H1 (cell line): ENCODE measurements around the gene ADCY2. TPM values are rescaled to one million over a fixed set of nuclear protein-coding genes. Genes with fewer than 3 reads are reported as not detected.

Experiments used
- CTCF ChIA-PET: fragments of 300-600 bp; sonication (Branson Sonifier 250); formaldehyde crosslinking; loops from one replicate; lab custom pipeline; 2021; ENCODE audit not compliant: partially characterized antibody; lab: Charles Lee
- POLR2A ChIA-PET: fragments of 300-600 bp; sonication (Branson Sonifier 250); formaldehyde crosslinking; loops from one replicate; lab custom pipeline; 2021; ENCODE audit warnings: inconsistent platforms; ENCODE audit not compliant: partially characterized antibody; lab: Charles Lee
- DNase-seq, 2 experiments: peaks; one replicate each; pipeline versions ENCODE4 v3.0.0 to v3.0.0-alpha.2; 2010 to 2022; ENCODE audit warnings: low spot score in 2 of 2, low read depth in 1 of 2, mixed read lengths in 1 of 2
- FAIRE-seq: peaks from 2 replicates; lab custom pipeline; 2011; peaks lifted over from hg19 to GRCh38; lab: Jason Lieb, UNC
- H2AFZ ChIP-seq: 2 replicates; pipeline ENCODE4 v1.8.1; 2012; ENCODE audit warnings: low read length, inconsistent platforms
- H2AK5ac ChIP-seq: 2 replicates; pipeline ENCODE4 v1.6.1; 2013; ENCODE audit warnings: low read depth, low read length
- H2BK120ac ChIP-seq: replicated peaks from 2 replicates; pipeline ENCODE3; 2013; ENCODE audit warnings: low read depth, low read length, inconsistent platforms
- H2BK12ac ChIP-seq: 2 replicates; pipeline ENCODE4 v1.6.1; 2013; ENCODE audit warnings: low read depth, low read length
- H2BK15ac ChIP-seq: 2 replicates; pipeline ENCODE4 v1.6.1; 2013; ENCODE audit warnings: low read length
- H2BK20ac ChIP-seq: 2 replicates; pipeline ENCODE4 v1.6.1; 2013; ENCODE audit warnings: low read length
- H2BK5ac ChIP-seq: 2 replicates; pipeline ENCODE4 v1.6.1; 2013; ENCODE audit warnings: low read depth, low read length
- H3K14ac ChIP-seq: 2 replicates; pipeline ENCODE4 v1.6.1; 2013; ENCODE audit warnings: inconsistent platforms; ENCODE audit not compliant: insufficient read length
- H3K18ac ChIP-seq: 2 replicates; pipeline ENCODE4 v1.6.1; 2013; ENCODE audit warnings: low read length; ENCODE audit errors: extremely low read depth
- H3K23ac ChIP-seq: 2 replicates; pipeline ENCODE4 v1.6.1; 2013; ENCODE audit warnings: inconsistent platforms; ENCODE audit not compliant: insufficient read length
- H3K23me2 ChIP-seq: 2 replicates; pipeline ENCODE4 v1.6.1; 2013; ENCODE audit warnings: low read depth, low read length
- H3K27ac ChIP-seq: 2 replicates; pipeline ENCODE4 v1.6.1; 2011; ENCODE audit warnings: low read depth, low read length, inconsistent platforms
- H3K27me3 ChIP-seq, 4 experiments: replicated peaks in 1 of 4; 1 replicate in 1 of 4; 2 replicates in 3 of 4; pipeline versions ENCODE4 v1.6.1 to v1.8.1; 2011 to 2013; ENCODE audit warnings: low read length in 3 of 4, mild to moderate bottlenecking in 3 of 4, inconsistent platforms in 2 of 4, mixed read lengths in 2 of 4, moderate library complexity in 1 of 4; ENCODE audit not compliant: control insufficient read depth in 3 of 4, insufficient read depth in 3 of 4; ENCODE audit errors: extremely low read depth in 1 of 4
- H3K36me3 ChIP-seq, 4 experiments: 2 replicates each; pipeline versions ENCODE4 v1.6.1 to v1.8.1; 2011 to 2013; ENCODE audit warnings: mild to moderate bottlenecking in 4 of 4, low read length in 3 of 4, moderate library complexity in 2 of 4, control low read depth in 1 of 4, inconsistent platforms in 1 of 4; ENCODE audit not compliant: insufficient read depth in 4 of 4, control insufficient read depth in 2 of 4
- H3K4ac ChIP-seq: replicated peaks from 2 replicates; pipeline ENCODE3; 2013; ENCODE audit warnings: low read length, low read depth, mixed read lengths, inconsistent platforms; ENCODE audit not compliant: insufficient read length
- H3K4me1 ChIP-seq, 4 experiments: replicated peaks in 1 of 4; 1 replicate in 1 of 4; 2 replicates in 3 of 4; pipeline versions ENCODE4 v1.6.1 to v1.8.1; 2011 to 2013; ENCODE audit warnings: low read length in 3 of 4, inconsistent platforms in 2 of 4, mixed read lengths in 1 of 4; ENCODE audit not compliant: insufficient read depth in 4 of 4, control insufficient read depth in 3 of 4
- H3K4me2 ChIP-seq, 2 experiments: 2 replicates each; pipeline versions ENCODE4 v1.6.1 to v1.8.1; 2011 to 2013; ENCODE audit warnings: low read depth in 2 of 2, low read length in 2 of 2, control low read depth in 1 of 2, inconsistent platforms in 1 of 2, mild to moderate bottlenecking in 1 of 2; ENCODE audit not compliant: insufficient read depth in 1 of 2
- H3K4me3 ChIP-seq, 4 experiments: fragments of 200-600, 300-600 bp in 1 of 4; sonication (generic), shearing (Covaris generic), sonication (Bioruptor Twin) in 1 of 4; 2 replicates each; pipeline versions ENCODE4 v1.5.1 to v1.8.1; 2011 to 2016; ENCODE audit warnings: low read length in 4 of 4, low read depth in 3 of 4, control low read depth in 2 of 4, inconsistent platforms in 2 of 4, mild to moderate bottlenecking in 2 of 4, mixed read lengths in 1 of 4, moderate library complexity in 1 of 4; ENCODE audit not compliant: insufficient read depth in 2 of 4; ENCODE audit errors: extremely low read depth in 1 of 4
- H3K56ac ChIP-seq: replicated peaks from 2 replicates; pipeline ENCODE3; 2013; ENCODE audit warnings: low read depth, mild to moderate bottlenecking, mixed read lengths, low read length, inconsistent platforms; ENCODE audit not compliant: insufficient read length
- H3K79me1 ChIP-seq: 2 replicates; pipeline ENCODE4 v1.6.1; 2013; ENCODE audit warnings: low read depth, low read length, control low read depth
- H3K79me2 ChIP-seq, 2 experiments: 2 replicates each; pipeline versions ENCODE4 v1.6.1 to v1.8.1; 2012 to 2013; ENCODE audit warnings: low read length in 2 of 2, mild to moderate bottlenecking in 2 of 2, inconsistent platforms in 1 of 2; ENCODE audit not compliant: insufficient read depth in 2 of 2, control insufficient read depth in 1 of 2
- H3K9ac ChIP-seq, 4 experiments: replicated peaks in 1 of 4; 1 replicate in 1 of 4; 2 replicates in 3 of 4; pipeline versions ENCODE4 v1.6.1 to v1.8.1; 2011 to 2013; ENCODE audit warnings: low read depth in 3 of 4, low read length in 3 of 4, control low read depth in 2 of 4, mild to moderate bottlenecking in 2 of 4, moderate library complexity in 2 of 4, inconsistent platforms in 1 of 4; ENCODE audit errors: extremely low read depth in 1 of 4
- H3K9me3 ChIP-seq, 2 experiments: 2 replicates each; pipeline versions ENCODE4 v1.6.1 to v1.8.1; 2012 to 2013; ENCODE audit warnings: mild to moderate bottlenecking in 2 of 2, moderate library complexity in 2 of 2, control low read depth in 1 of 2, inconsistent platforms in 1 of 2, low read depth in 1 of 2, low read length in 1 of 2, mixed read lengths in 1 of 2; ENCODE audit not compliant: insufficient read depth in 2 of 2
- H4K20me1 ChIP-seq, 2 experiments: replicated peaks in 1 of 2; 2 replicates each; pipeline versions ENCODE3 to v1.8.1; 2011 to 2013; ENCODE audit warnings: inconsistent platforms in 2 of 2, low read length in 2 of 2, mild to moderate bottlenecking in 1 of 2; ENCODE audit not compliant: insufficient read depth in 2 of 2, control insufficient read depth in 1 of 2
- H4K5ac ChIP-seq: 2 replicates; pipeline ENCODE4 v1.6.1; 2013; ENCODE audit warnings: low read length, low read depth, mixed read lengths, inconsistent platforms; ENCODE audit not compliant: insufficient read length
- H4K8ac ChIP-seq: 2 replicates; pipeline ENCODE4 v1.8.0; 2013; ENCODE audit warnings: mild to moderate bottlenecking, moderate library complexity, low read length, inconsistent platforms; ENCODE audit not compliant: insufficient read depth; ENCODE audit errors: extremely low read depth
- H4K91ac ChIP-seq: replicated peaks from 2 replicates; pipeline ENCODE3; 2013; ENCODE audit warnings: low read length, mixed read lengths, inconsistent platforms; ENCODE audit not compliant: insufficient read length
- ASH2L ChIP-seq: fragments of 200-600, 300-600 bp; sonication (generic); IDR thresholded peaks from one replicate; pipeline ENCODE4 v1.7.1; 2017; ENCODE audit warnings: low read length
- CBX8 ChIP-seq: fragments of 300-800, 300-1000 bp; sonication (generic); IDR thresholded peaks from 2 replicates; pipeline ENCODE4 v1.7.1; 2016; ENCODE audit warnings: low read depth, low read length, borderline replicate concordance
- CHD1 ChIP-seq: IDR thresholded peaks from 2 replicates; pipeline ENCODE4 v1.6.1; 2012; ENCODE audit warnings: low read depth, low read length, improper control_type of control experiment
- CHD2 ChIP-seq: IDR thresholded peaks from 2 replicates; pipeline ENCODE4 v1.6.1; 2012; ENCODE audit warnings: low read length, improper control_type of control experiment
- CTBP2 ChIP-seq: IDR thresholded peaks from 2 replicates; pipeline ENCODE4 v1.7.0; 2011; ENCODE audit warnings: borderline replicate concordance, mild to moderate bottlenecking, moderate library complexity, mixed read lengths, low read length; ENCODE audit not compliant: insufficient read depth, insufficient read length
- GABPA ChIP-seq: IDR thresholded peaks from 2 replicates; pipeline ENCODE4 v1.6.1; 2011; ENCODE audit warnings: mild to moderate bottlenecking, low read length, moderate library complexity, borderline replicate concordance; ENCODE audit not compliant: insufficient read depth
- JUND ChIP-seq: IDR thresholded peaks from 2 replicates; pipeline ENCODE4 v1.6.1; 2011; ENCODE audit warnings: mild to moderate bottlenecking, improper control_type of control experiment, low read length
- SAP30 ChIP-seq: fragments of 300-600 bp; sonication (generic); IDR thresholded peaks from 2 replicates; pipeline ENCODE4 v1.7.1; 2012; ENCODE audit warnings: low read length, moderate library complexity, mild to moderate bottlenecking, inconsistent platforms; ENCODE audit not compliant: insufficient read depth, insufficient replicate concordance
- SIN3A ChIP-seq, 2 experiments: IDR thresholded peaks in 1 of 2; conservative IDR thresholded peaks in 1 of 2; 2 replicates each; pipeline ENCODE4 v1.6.1; 2011 to 2012; ENCODE audit warnings: low read length in 2 of 2, improper control_type of control experiment in 1 of 2, low read depth in 1 of 2, mild to moderate bottlenecking in 1 of 2
- SUZ12 ChIP-seq: fragments of 200-600 bp; sonication (generic); IDR thresholded peaks from 2 replicates; pipeline ENCODE4 v1.6.1; 2012; ENCODE audit warnings: mild to moderate bottlenecking, inconsistent platforms, low read length, moderate library complexity, mixed read lengths
- TCF12 ChIP-seq: IDR thresholded peaks from 2 replicates; pipeline ENCODE4 v1.6.1; 2011; ENCODE audit warnings: low read depth, mild to moderate bottlenecking, low read length
- WGBS, 2 experiments: shearing (Covaris generic) in 1 of 2; methylation state at CpG; one replicate each; pipeline versions ENCODE4 v1.1.6 to v1.1.7; 2013 to 2015; ENCODE audit warnings: low lambda C conversion rate in 2 of 2, mixed read lengths in 2 of 2, inconsistent platforms in 1 of 2, low coverage in 1 of 2, missing lambda C conversion rate in 1 of 2; ENCODE audit not compliant: insufficient replicate concordance in 2 of 2, insufficient coverage in 1 of 2, insufficient read length in 1 of 2; ENCODE audit errors: extremely low coverage in 1 of 2, missing lambda C conversion rate in 1 of 2; 5-methylcytosine and 5-hydroxymethylcytosine counted together
- polyA plus RNA-seq, 7 experiments: library from polyadenylated mRNA; depleted of rRNA in 3 of 7; stranded (reverse) in 5 of 7; unstranded in 2 of 7; fragments of >200 nt in 5 of 7; fragments of 200-250 nt in 2 of 7; gene quantifications; 1 replicate in 5 of 7; 2 replicates in 1 of 7; 4 replicates in 1 of 7; pipeline versions ENCODE4 v1.2.1 to v1.2.3, GENCODE V29; 2011 to 2013; ENCODE audit warnings: missing spikeins in 2 of 7, mixed read lengths in 2 of 7
- total RNA-seq: library from RNA; stranded (reverse); fragmentation: NEBNext Ultra II Directional; extraction: Animal tissue kit (Norgen Biotek cat#: 25700); gene quantifications from 2 replicates; pipeline ENCODE4 v1.2.1, GENCODE V29; 2021

The ADCY2 gene
- total and polyA plus RNA-seq, 2 of the 8 experiments (the other 6 are each of a cell fraction or from before 2014, with no cell fraction given): 35.8 to 122 TPM

DNA sequence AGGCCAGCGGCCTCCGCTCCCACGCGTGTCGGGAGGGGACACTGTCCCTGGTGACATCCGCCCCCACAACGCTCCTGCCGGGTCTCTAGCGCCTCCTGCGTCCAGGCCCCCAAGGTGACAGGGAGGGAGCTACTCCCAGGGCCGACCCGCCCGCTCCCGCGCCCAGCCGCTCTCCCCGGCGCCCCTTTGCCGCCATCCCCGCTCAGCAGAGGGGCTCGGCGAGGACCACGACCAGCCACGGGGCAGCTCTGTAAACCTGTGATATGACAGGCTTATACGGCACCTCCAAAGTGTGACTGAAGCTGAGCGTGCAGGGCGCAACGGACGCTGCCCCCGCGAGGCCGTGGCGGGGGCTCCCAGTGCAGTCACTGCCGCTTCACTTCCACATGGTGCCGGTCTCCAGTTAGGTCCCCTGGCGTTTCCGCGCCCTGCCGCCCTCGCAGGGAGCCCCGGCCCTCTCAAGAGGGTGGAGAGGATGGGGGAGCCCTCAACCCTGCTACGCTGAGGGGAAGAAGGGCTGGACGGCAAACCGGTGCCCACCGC, 978 bp upstream of the ADCY2 start:
- 3% methylated on average over 31 of the region's 45 CpGs; no CpG with 5 or more reads in 1 of the 2 experiments for WGBS, 2 experiments
- ChIA-PET CTCF (interaction anchor here (0.6 to 3.5 kb wide), 31 partner anchors 10 to 1750 kb away, joined by 3 to 19 read pairs (median 4); no protein-coding TSS in a partner anchor), POLR2A (interaction anchor here (0.7 to 4.5 kb wide), 11 partner anchors 10 to 133 kb away, joined by 3 to 33 read pairs (median 5); no protein-coding TSS in a partner anchor)
- Histone ChIP-seq H2BK15ac (peak overlapping the region; percentile 78; the same call in 1 of the 2 replicates), H4K5ac (peak overlapping the region; percentile 81), H3K23me2 (peaks cover 14% of the 10 kb centered on the region), H2AK5ac (no peak overlapping the region), H3K4ac (peak overlapping the region; percentile 94), H4K8ac (peak overlapping the region; percentile 80; the same call in 1 of the 2 replicates), H3K23ac (no peak overlapping the region), H2AFZ (peak overlapping the region; percentile 13; the same call in 1 of the 2 replicates), H3K4me3 (peak overlapping the region; percentile 72 to 92 (median 78)), H4K20me1 (peaks cover 0 to 2% of the 10 kb centered on the region in 2 experiments), H2BK120ac (peak overlapping the region; percentile 89), H3K79me2 (peaks cover 7 to 46% of the 10 kb centered on the region in 2 experiments), H3K9ac (peak overlapping the region; percentile 44 to 84 (median 50); a peak in 6 of 7 replicates), H3K56ac (peak overlapping the region; percentile 91), H3K14ac (peak overlapping the region; percentile 50), H3K27ac (no peak overlapping the region; the same call in 1 of the 2 replicates), H3K4me1 (peaks cover 12 to 27% (median 17%) of the 10 kb centered on the region in 4 experiments), H2BK5ac (peak overlapping the region; percentile 92; the same call in 1 of the 2 replicates), H4K91ac (peak overlapping the region; percentile 99), H3K18ac (peak overlapping the region; percentile 93), H2BK12ac (peak overlapping the region; percentile 86; the same call in 1 of the 2 replicates), H3K79me1 (peaks cover 3% of the 10 kb centered on the region; the same call in 1 of the 2 replicates), H3K4me2 (peak overlapping the region; percentile 85 to 91), H3K9me3 (no peaks in the 10 kb centered on the region), H3K27me3 (peaks cover 0 to 4% (median 0%) of the 10 kb centered on the region in 4 experiments; a peak in 1 of 7 replicates), H3K36me3 (no peaks in the 10 kb centered on the region), H2BK20ac (peak overlapping the region; percentile 97; the same call in 1 of the 2 replicates)
- FAIRE-seq (no peak), DNase-seq (peak in 1 of 2 experiments; percentile 82)
- TF ChIP-seq JUND (no peak), SIN3A (conservative IDR thresholded peaks at IDR 0.05 in 1 of 2, IDR thresholded peaks at IDR 0.05 in 1 of 2; ENCODE audit: low read depth in 1 of 2, low read length in 2 of 2) (0 out of 4 replicates have a peak, but pooled peaks of 1 of the 2 experiments have one; percentile 21), SUZ12 (peak; percentile 48; the same call in 1 of the 2 replicates), CHD1 (no peak), SAP30 (no peak), TCF12 (0 out of 2 replicates have a peak, but pooled peaks have one; percentile 17), GABPA (no peak), CBX8 (no peak), ASH2L (peak; percentile 93), CHD2 (no peak), CTBP2 (no peak)
